Endothelial cell of umbilical vein (primary cell): ENCODE data around the gene ZP3. TPM values are rescaled to one million over a fixed set of nuclear protein-coding genes. Genes with fewer than 3 reads are reported as not detected.
"Not testable (repeated sequence)": the region's sequence is repeated elsewhere in the genome, so short reads cannot be mapped to it uniquely, and the experiment has no call there.

Experiments
- BruUV-seq: library from RNA; stranded (reverse); fragments of 400-500 nt; replicated peaks from 2 replicates; lab custom pipeline; 2021; lab: Mats Ljungman, UMichigan
- CTCF ChIA-PET: fragments of 300-600, 350-600 bp; sonication (Branson Sonifier 250); formaldehyde crosslinking; loops from one replicate; lab custom pipeline; 2021; ENCODE audit warnings: antibody characterized with exemption, inconsistent platforms; lab: Charles Lee
- POLR2A ChIA-PET: fragments of 300-600, 350-600 bp; sonication (Branson Sonifier 250); formaldehyde crosslinking; loops from one replicate; lab custom pipeline; 2021; ENCODE audit warnings: antibody characterized with exemption, inconsistent platforms; lab: Charles Lee
- DNase-seq: peaks from one replicate; pipeline ENCODE4 v3.0.0-alpha.2; 2011; ENCODE audit warnings: low read depth, low spot score
- FAIRE-seq: peaks from 2 replicates; lab custom pipeline; 2011; peaks lifted over from hg19 to GRCh38; lab: Jason Lieb, UNC
- H2AFZ ChIP-seq: 2 replicates; pipeline ENCODE4 v1.6.0; 2012; ENCODE audit warnings: low read depth, low read length, control low read depth, inconsistent platforms
- H3K27ac ChIP-seq: 2 replicates; pipeline ENCODE4 v1.5.1; 2011; ENCODE audit warnings: low read depth, mild to moderate bottlenecking, control low read depth, low read length, moderate library complexity; ENCODE audit not compliant: insufficient read depth
- H3K27me3 ChIP-seq, 2 experiments: 2 replicates each; pipeline versions ENCODE4 v1.6.0 to v1.6.1; 2011; ENCODE audit warnings: low read length in 2 of 2, mixed read lengths in 1 of 2; ENCODE audit not compliant: control insufficient read depth in 2 of 2, insufficient read depth in 2 of 2
- H3K36me3 ChIP-seq, 2 experiments: 2 replicates in 1 of 2; 3 replicates in 1 of 2; pipeline ENCODE4 v1.5.1; 2011; ENCODE audit warnings: low read length in 2 of 2, mild to moderate bottlenecking in 1 of 2, moderate library complexity in 1 of 2; ENCODE audit not compliant: control insufficient read depth in 2 of 2, insufficient read depth in 2 of 2; ENCODE audit errors: extremely low read depth in 1 of 2
- H3K4me1 ChIP-seq: 3 replicates; pipeline ENCODE4 v1.5.1; 2011; ENCODE audit warnings: mild to moderate bottlenecking, low read length; ENCODE audit not compliant: control insufficient read depth, insufficient read depth; ENCODE audit errors: extremely low read depth
- H3K4me2 ChIP-seq: 2 replicates; pipeline ENCODE4 v1.6.1; 2011; ENCODE audit warnings: low read length, control low read depth, mixed read lengths; ENCODE audit not compliant: insufficient read depth
- H3K4me3 ChIP-seq, 3 experiments: fragments of 200-600 bp in 1 of 3; sonication (generic), shearing (Covaris generic) in 1 of 3; replicated peaks in 1 of 3; 2 replicates each; pipeline ENCODE4 v1.5.1; 2011 to 2016; ENCODE audit warnings: control low read depth in 3 of 3, low read length in 3 of 3, mild to moderate bottlenecking in 2 of 3, inconsistent platforms in 1 of 3, low read depth in 1 of 3, moderate library complexity in 1 of 3; ENCODE audit not compliant: insufficient read depth in 1 of 3
- H3K79me2 ChIP-seq: 2 replicates; pipeline ENCODE4 v1.6.0; 2012; ENCODE audit warnings: low read length, inconsistent platforms; ENCODE audit not compliant: control insufficient read depth, insufficient read depth
- H3K9ac ChIP-seq: replicated peaks from 2 replicates; pipeline ENCODE3; 2011; ENCODE audit warnings: low read length, control low read depth; ENCODE audit not compliant: insufficient read depth; ENCODE audit errors: extremely low read depth
- H3K9me1 ChIP-seq: replicated peaks from 3 replicates; pipeline ENCODE4 v1.6.0; 2011; ENCODE audit warnings: mild to moderate bottlenecking, low read length; ENCODE audit not compliant: control insufficient read depth, insufficient read depth; ENCODE audit errors: extremely low read depth
- H3K9me3 ChIP-seq: replicated peaks from 2 replicates; pipeline ENCODE4 v1.5.1; 2012; ENCODE audit warnings: low read length, inconsistent platforms; ENCODE audit not compliant: control insufficient read depth, insufficient read depth
- H4K20me1 ChIP-seq: replicated peaks from 2 replicates; pipeline ENCODE3; 2011; ENCODE audit warnings: mild to moderate bottlenecking, low read length; ENCODE audit not compliant: control insufficient read depth, insufficient read depth; ENCODE audit errors: extremely low read depth
- dilution Hi-C: fragments of 300-500 bp; cut with MboI; formaldehyde crosslinking; loops from one replicate; pipeline ENCODE4 v1.15.0; 2019; ENCODE audit warnings: low sequenced_read_pairs; ENCODE audit not compliant: extremely low pct_ligation_motif_present
- intact Hi-C: fragments of 100-400 bp; cut with micrococcal nuclease; formaldehyde crosslinking; loops from one replicate; pipeline ENCODE4 v1.10.0; 2022
- polyA plus RNA-seq, 4 experiments: library from polyadenylated mRNA; depleted of rRNA in 3 of 4; stranded (reverse) in 3 of 4; unstranded in 1 of 4; fragments of >200 nt; gene quantifications; 2 replicates each; pipeline versions ENCODE4 v1.2.1 to v1.2.3, GENCODE V29; 2011 to 2012; ENCODE audit warnings: missing spikeins in 1 of 4
- total RNA-seq: library from RNA; stranded (reverse); gene quantifications from 2 replicates; pipeline ENCODE4 v1.2.3, GENCODE V29; 2021

The ZP3 gene
- total and polyA plus RNA-seq, 2 donors (not counting 3 experiments of a cell fraction or from before 2014, with no cell fraction given) = 3.0 to 4.0 TPM

DNA sequence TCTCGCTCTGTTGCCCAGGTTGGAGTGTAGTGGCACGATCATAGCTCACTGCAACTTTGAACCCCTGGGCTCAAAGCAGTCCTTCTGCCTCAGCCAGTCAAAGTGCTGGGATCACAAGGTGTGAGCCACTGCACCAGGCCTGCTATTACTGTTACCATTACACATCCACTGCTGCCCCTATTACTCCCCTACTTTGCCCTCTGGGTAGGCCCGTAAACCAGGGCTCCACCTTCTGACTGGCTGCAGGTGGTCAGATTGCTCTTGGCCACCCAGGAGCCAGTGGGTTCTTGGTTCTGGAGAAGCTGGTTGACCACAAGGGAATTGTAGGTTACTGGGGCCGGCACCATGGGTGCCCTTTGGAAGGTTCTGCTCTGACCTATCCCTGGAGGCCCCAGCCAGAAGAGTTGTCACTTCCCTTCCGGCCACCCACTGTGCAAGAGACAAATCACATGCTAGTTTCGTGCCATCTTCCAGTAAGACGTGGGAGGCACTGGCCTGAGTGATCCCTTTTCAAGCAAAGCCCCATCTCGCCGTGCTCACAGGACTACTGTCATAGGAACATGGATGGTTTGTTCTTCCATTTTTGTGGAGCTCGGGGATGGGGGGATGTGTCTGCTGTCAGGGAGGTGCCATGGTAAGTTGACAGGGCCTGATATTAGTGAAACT is 46.9 kb downstream of the ZP3 start:
- H2AFZ ChIP-seq, H4K20me1 ChIP-seq: not testable (repeated sequence)

GRCh38 chr7:76473097-76473496 is 48.3 kb downstream of the ZP3 start:
- FAIRE-seq, CTCF ChIA-PET: not testable (repeated sequence)

More for the DNA sequence above, 46.9 kb downstream of the ZP3 start:
- H3K36me3 ChIP-seq, H3K79me2 ChIP-seq, H3K4me3 ChIP-seq, intact Hi-C loops, H3K9me1 ChIP-seq, H3K4me2 ChIP-seq, H3K9ac ChIP-seq, H3K4me1 ChIP-seq, H3K9me3 ChIP-seq, H3K27me3 ChIP-seq, H3K27ac ChIP-seq, POLR2A ChIA-PET, DNase-seq, dilution Hi-C loops, BruUV-seq, CTCF ChIA-PET, FAIRE-seq: not testable (repeated sequence)

GRCh38 chr7:76476280-76476679 is 51.5 kb downstream of the ZP3 start:
- dilution Hi-C loops = not testable (repeated sequence)

More at GRCh38 chr7:76473097-76473496, 48.3 kb downstream of the ZP3 start:
- H3K9me1 ChIP-seq, intact Hi-C loops, H3K27me3 ChIP-seq, H3K4me2 ChIP-seq, H3K9ac ChIP-seq, H3K36me3 ChIP-seq, DNase-seq, H3K27ac ChIP-seq, dilution Hi-C loops, POLR2A ChIA-PET, H4K20me1 ChIP-seq, H3K4me1 ChIP-seq, H3K79me2 ChIP-seq, H2AFZ ChIP-seq, H3K4me3 ChIP-seq, H3K9me3 ChIP-seq, BruUV-seq: not testable (repeated sequence)

GRCh38 chr7:76476742-76477474 is 52.2 kb downstream of the ZP3 start:
- H2AFZ ChIP-seq, POLR2A ChIA-PET, dilution Hi-C loops, intact Hi-C loops, H3K4me3 ChIP-seq, H3K27me3 ChIP-seq, FAIRE-seq, H3K9me3 ChIP-seq, CTCF ChIA-PET, H4K20me1 ChIP-seq, BruUV-seq, H3K79me2 ChIP-seq, DNase-seq, H3K4me1 ChIP-seq, H3K4me2 ChIP-seq, H3K9ac ChIP-seq, H3K36me3 ChIP-seq, H3K27ac ChIP-seq, H3K9me1 ChIP-seq: not testable (repeated sequence)

More at GRCh38 chr7:76476280-76476679, 51.5 kb downstream of the ZP3 start:
- H3K4me3 ChIP-seq, intact Hi-C loops, H3K27me3 ChIP-seq, CTCF ChIA-PET, H3K9ac ChIP-seq, H3K4me2 ChIP-seq, FAIRE-seq, H3K36me3 ChIP-seq, H2AFZ ChIP-seq, DNase-seq, H3K79me2 ChIP-seq, H3K9me3 ChIP-seq, POLR2A ChIA-PET, H3K9me1 ChIP-seq, BruUV-seq, H4K20me1 ChIP-seq, H3K27ac ChIP-seq, H3K4me1 ChIP-seq: not testable (repeated sequence)
